Lower leg skin (tissue), 4 donors: Measurements from ENCODE around the gene EHD3. TPM values are rescaled to one million over a fixed set of nuclear protein-coding genes. Genes with fewer than 3 reads are reported as not detected.

Source experiments
- DNase-seq, 2 donors: peaks; one replicate each; pipeline ENCODE4 v3.0.0-alpha.2; 2019; ENCODE audit warnings: low spot score in 2 of 2
- H3K4me3 ChIP-seq: fragments of 200-600 bp; sonication (generic); 2 replicates; pipeline ENCODE4 v1.5.1; 2017; ENCODE audit warnings: mild to moderate bottlenecking, low read depth; ENCODE audit not compliant: poor library complexity, severe bottlenecking
- POLR2A ChIP-seq, 2 donors: fragments of 450-650 bp; IDR thresholded peaks; one replicate each; pipeline ENCODE4 v1.6.1; 2016 to 2017; ENCODE audit warnings: antibody characterized with exemption in 2 of 2, mild to moderate bottlenecking in 1 of 2, moderate library complexity in 1 of 2
- WGBS, 2 donors: methylation state at CpG; one replicate each; pipeline ENCODE4 v1.1.5; 2018; 5-methylcytosine and 5-hydroxymethylcytosine counted together
- intact Hi-C: fragments of 100-400 bp; cut with DNase I; formaldehyde crosslinking; loops from one replicate; pipeline ENCODE4 v1.15.0; 2023; ENCODE audit warnings: low total_unique reads
- total RNA-seq, 4 donors: library from RNA; depleted of rRNA; stranded (reverse); fragments of >200 nt; gene quantifications; one replicate each; pipeline ENCODE4 v1.1.0, GENCODE V29; 2016
- TF ChIP-seq, protein P1 (sequence below), 3 donors: fragments of 450-650 bp; IDR thresholded peaks; one replicate each; pipeline ENCODE4 v1.5.1; 2016; ENCODE audit warnings: antibody characterized with exemption in 3 of 3, mild to moderate bottlenecking in 3 of 3, moderate library complexity in 2 of 3

The EHD3 gene
- total RNA-seq, 4 donors from 2014 or later = 2.8 to 4.3 (median 3.5) TPM

DNA sequence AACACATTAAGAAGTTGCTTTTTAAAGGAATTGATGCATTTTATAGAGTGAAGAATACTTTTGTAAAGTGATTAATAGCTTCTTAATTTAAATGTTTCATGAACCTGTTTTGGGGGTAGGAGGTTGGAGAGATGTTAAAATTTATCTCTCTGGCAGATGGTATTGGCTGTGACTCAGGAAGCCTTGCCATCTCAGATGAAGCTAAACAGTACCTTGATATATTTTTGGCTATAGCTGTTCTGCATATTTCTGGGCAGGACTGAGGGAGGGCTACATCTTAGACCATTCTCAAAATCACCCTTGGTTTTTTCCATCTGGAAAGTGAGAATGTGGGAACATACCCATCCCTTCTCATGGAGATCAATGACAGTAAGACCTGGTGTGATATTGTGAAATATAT is 30.0 kb upstream of the EHD3 start:
- no peak overlapping the region for H3K4me3 ChIP-seq
- intact Hi-C loops = no loop called here
- no peak for DNase-seq
- TF ChIP-seq, protein P1, sequence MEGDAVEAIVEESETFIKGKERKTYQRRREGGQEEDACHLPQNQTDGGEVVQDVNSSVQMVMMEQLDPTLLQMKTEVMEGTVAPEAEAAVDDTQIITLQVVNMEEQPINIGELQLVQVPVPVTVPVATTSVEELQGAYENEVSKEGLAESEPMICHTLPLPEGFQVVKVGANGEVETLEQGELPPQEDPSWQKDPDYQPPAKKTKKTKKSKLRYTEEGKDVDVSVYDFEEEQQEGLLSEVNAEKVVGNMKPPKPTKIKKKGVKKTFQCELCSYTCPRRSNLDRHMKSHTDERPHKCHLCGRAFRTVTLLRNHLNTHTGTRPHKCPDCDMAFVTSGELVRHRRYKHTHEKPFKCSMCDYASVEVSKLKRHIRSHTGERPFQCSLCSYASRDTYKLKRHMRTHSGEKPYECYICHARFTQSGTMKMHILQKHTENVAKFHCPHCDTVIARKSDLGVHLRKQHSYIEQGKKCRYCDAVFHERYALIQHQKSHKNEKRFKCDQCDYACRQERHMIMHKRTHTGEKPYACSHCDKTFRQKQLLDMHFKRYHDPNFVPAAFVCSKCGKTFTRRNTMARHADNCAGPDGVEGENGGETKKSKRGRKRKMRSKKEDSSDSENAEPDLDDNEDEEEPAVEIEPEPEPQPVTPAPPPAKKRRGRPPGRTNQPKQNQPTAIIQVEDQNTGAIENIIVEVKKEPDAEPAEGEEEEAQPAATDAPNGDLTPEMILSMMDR (IDR thresholded peaks at IDR 0.05) = no peak
- no peak for TF ChIP-seq POLR2A (IDR thresholded peaks at IDR 0.05)

DNA sequence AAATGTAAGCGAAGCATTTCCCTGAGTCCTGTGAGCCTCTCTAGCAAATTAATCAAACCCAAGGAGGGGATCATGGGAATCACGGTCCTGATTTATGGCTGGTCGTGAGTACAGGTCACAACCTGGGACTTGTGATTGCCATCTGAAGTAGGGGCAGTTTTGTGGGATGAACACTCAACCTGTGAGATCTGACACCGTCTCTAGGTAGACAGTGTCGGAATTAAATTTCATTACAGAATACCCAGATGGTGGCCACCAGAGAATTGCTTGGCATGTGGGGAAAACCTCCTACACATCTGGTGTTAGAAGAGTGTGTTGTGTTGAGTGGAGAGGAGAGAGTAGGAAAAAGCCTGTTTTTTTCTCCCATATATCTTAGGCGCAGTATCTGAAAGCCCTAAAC is 29.2 kb upstream of the EHD3 start:
- intact Hi-C loops = no loop called here
- WGBS, 2 donors = 68 to 81% methylated on average over 6 of the region's 6 CpGs
- H3K4me3 ChIP-seq = no peak overlapping the region
- TF ChIP-seq POLR2A (IDR thresholded peaks at IDR 0.05) = no peak
- TF ChIP-seq, protein P1 (IDR thresholded peaks at IDR 0.05) = no peak
- no peak for DNase-seq

DNA sequence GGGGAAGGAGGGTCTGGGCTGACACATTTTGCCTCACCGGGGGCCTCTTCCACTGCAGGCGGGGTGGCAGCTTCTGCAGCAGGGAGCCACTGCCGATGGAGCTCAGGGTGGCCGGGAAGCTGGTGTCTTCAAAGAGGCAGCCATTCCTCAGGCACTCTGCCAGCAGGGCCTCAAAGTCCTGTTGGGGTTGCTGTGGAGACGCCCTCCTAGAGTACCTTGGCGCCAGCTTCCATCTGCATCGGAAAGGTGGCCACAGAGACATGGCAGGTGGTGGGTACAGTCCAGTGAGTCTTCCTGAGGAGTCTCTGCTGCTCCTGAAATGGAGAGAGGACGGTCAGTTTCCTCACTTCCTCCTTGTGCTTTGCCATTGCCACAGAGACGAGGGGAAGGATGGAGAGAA is 28.8 kb upstream of the EHD3 start:
- no peak for DNase-seq
- intact Hi-C loops = no loop called here
- 82 to 87% methylated on average over 9 of the region's 9 CpGs for WGBS, 2 donors
- no peak overlapping the region for H3K4me3 ChIP-seq
- TF ChIP-seq, protein P1 (IDR thresholded peaks at IDR 0.05) = no peak
- no peak for TF ChIP-seq POLR2A (IDR thresholded peaks at IDR 0.05)

DNA sequence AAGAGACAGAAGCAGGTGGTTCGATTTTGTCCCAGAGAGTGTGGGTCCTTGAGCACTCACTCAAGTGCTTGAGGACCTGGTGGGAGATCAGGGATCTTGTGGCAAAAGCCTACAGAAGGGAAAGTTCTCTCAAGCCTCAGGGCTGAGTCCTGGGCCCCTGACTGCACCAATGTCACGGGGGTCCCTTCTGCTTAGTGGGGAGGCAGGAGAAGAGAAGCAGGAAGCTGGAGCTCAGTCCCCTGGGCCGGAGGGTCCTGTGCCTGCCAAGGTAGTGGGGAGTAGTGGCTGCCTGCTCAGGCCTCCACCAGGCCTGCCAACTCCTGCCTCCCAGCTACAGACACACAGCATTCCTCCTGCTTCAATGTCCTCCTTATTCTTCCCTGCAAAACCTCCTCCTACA is 28.3 kb upstream of the EHD3 start:
- no peak overlapping the region for H3K4me3 ChIP-seq
- intact Hi-C loops = no loop called here
- no peak for DNase-seq
- TF ChIP-seq, protein P1 (IDR thresholded peaks at IDR 0.05) = no peak
- TF ChIP-seq POLR2A (IDR thresholded peaks at IDR 0.05) = no peak
- 83 to 90% methylated on average over 3 of the region's 3 CpGs for WGBS, 2 donors

DNA sequence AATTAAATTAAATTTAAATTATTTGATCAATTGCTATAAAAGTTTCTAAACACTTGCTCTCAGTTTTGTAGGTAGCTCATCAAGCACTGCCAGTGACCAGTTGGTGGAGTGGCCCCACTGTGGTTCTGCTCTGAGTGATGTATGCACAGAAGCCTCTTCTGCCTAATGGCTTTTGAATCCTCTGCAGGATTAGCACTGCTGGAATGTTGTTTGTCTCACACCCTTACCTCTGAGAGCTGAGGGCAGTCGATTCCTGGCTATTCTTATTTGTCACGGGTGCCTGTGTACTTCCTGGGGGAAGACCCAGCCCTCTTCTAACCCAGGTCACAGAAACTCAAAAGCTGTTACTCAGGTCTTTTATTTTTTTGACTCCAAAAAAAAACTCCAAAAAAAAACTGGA is 26.2 kb upstream of the EHD3 start:
- DNase-seq = no peak
- intact Hi-C loops = no loop called here
- WGBS, 2 donors = 36 to 42% methylated on average over 2 of the region's 2 CpGs
- H3K4me3 ChIP-seq = no peak overlapping the region
- TF ChIP-seq POLR2A (IDR thresholded peaks at IDR 0.05) = no peak
- TF ChIP-seq, protein P1 (IDR thresholded peaks at IDR 0.05) = no peak

DNA sequence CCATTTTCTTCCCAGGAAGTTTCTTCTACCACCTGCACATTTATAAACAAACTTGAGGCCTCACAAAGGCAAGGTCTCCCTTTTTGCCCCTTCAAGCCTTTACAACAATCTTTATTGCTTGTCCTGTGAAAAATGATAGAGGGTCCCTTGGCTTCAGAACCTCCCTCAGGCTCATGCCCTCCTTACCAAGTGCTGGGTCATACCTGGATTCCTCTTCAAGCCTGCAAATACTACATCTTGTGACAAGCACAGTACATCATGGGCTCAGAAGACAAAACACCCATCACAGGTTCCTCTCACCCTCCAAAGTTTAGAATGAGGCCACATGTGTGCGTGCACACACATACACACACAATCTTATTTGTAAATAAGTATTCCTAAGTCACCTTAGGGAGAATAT is 25.7 kb upstream of the EHD3 start:
- DNase-seq = no peak
- TF ChIP-seq, protein P1 (IDR thresholded peaks at IDR 0.05) = no peak
- no peak for TF ChIP-seq POLR2A (IDR thresholded peaks at IDR 0.05)
- intact Hi-C loops = no loop called here
- WGBS, 2 donors = 96 to 100% methylated on average over 1 of the region's 1 CpG
- H3K4me3 ChIP-seq = no peak overlapping the region
